HEK293 (cell line): Measurements from ENCODE around the gene CAMK2G.

Experiments used
- BCL11B ChIP-seq: fragments of 450-650 bp; formaldehyde crosslinking; IDR thresholded peaks from 2 replicates; pipeline ENCODE4 v1.5.1; 2016; ENCODE audit warnings: low read depth, missing biosample characterization, missing genetic modification characterization
- EGR2 ChIP-seq: fragments of 450-650 bp; formaldehyde crosslinking; IDR thresholded peaks from 2 replicates; pipeline ENCODE4 v1.5.1; 2016; ENCODE audit warnings: low read depth, missing biosample characterization, missing genetic modification characterization
- GLIS1 ChIP-seq: fragments of 450-650 bp; formaldehyde crosslinking; IDR thresholded peaks from 2 replicates; pipeline ENCODE4 v1.5.1; 2016; ENCODE audit warnings: missing biosample characterization, missing genetic modification characterization
- KLF9 ChIP-seq: fragments of 450-650 bp; formaldehyde crosslinking; IDR thresholded peaks from 2 replicates; pipeline ENCODE4 v1.5.1; 2016; ENCODE audit warnings: missing biosample characterization, missing genetic modification characterization, low read depth
- MEIS1 ChIP-seq: sonication (generic); formaldehyde crosslinking; IDR thresholded peaks from 2 replicates; pipeline ENCODE4 v1.8.1; 2022; ENCODE audit warnings: missing genetic modification reagents, mild to moderate bottlenecking, borderline replicate concordance
- MZF1 ChIP-seq: fragments of 450-650 bp; formaldehyde crosslinking; IDR thresholded peaks from 2 replicates; pipeline ENCODE4 v1.5.1; 2017; ENCODE audit warnings: missing biosample characterization, missing genetic modification characterization, borderline replicate concordance
- REPIN1 ChIP-seq: fragments of 450-650 bp; formaldehyde crosslinking; IDR thresholded peaks from 2 replicates; pipeline ENCODE4 v1.5.1; 2017; ENCODE audit warnings: missing biosample characterization, missing genetic modification characterization, low read depth
- SP2 ChIP-seq: fragments of 450-650 bp; formaldehyde crosslinking; IDR thresholded peaks from 2 replicates; pipeline ENCODE4 v1.5.1; 2016; ENCODE audit warnings: missing biosample characterization, missing genetic modification characterization
- SP3 ChIP-seq: fragments of 450-650 bp; formaldehyde crosslinking; IDR thresholded peaks from 2 replicates; pipeline ENCODE4 v1.5.1; 2016; ENCODE audit warnings: missing biosample characterization, missing genetic modification characterization
- TCF7L2 ChIP-seq: IDR thresholded peaks from 2 replicates; pipeline ENCODE4 v1.6.1; 2011; ENCODE audit warnings: low read depth, mild to moderate bottlenecking, inconsistent platforms, low read length, moderate library complexity, borderline replicate concordance
- TRIM28 ChIP-seq: IDR thresholded peaks from 2 replicates; pipeline ENCODE4 v1.6.1; 2011; ENCODE audit warnings: low read length, control low read depth, borderline replicate concordance
- ZBTB8A ChIP-seq: fragments of 450-650 bp; formaldehyde crosslinking; IDR thresholded peaks from 2 replicates; pipeline ENCODE4 v1.5.1; 2016; ENCODE audit warnings: missing biosample characterization, missing genetic modification characterization
- ZIC2 ChIP-seq: fragments of 450-650 bp; formaldehyde crosslinking; IDR thresholded peaks from 2 replicates; pipeline ENCODE4 v1.5.1; 2016; ENCODE audit warnings: missing biosample characterization, missing genetic modification characterization
- ZNF112 ChIP-seq: fragments of 450-650 bp; formaldehyde crosslinking; IDR thresholded peaks from 2 replicates; pipeline ENCODE4 v1.5.0; 2017; ENCODE audit warnings: missing biosample characterization, missing genetic modification characterization
- ZNF211 ChIP-seq: fragments of 450-650 bp; formaldehyde crosslinking; IDR thresholded peaks from 2 replicates; pipeline ENCODE4 v1.5.1; 2016; ENCODE audit warnings: low read depth, missing biosample characterization, missing genetic modification characterization
- ZNF324 ChIP-seq: fragments of 450-650 bp; formaldehyde crosslinking; IDR thresholded peaks from 2 replicates; pipeline ENCODE4 v1.5.1; 2016; ENCODE audit warnings: missing biosample characterization, missing genetic modification characterization
- ZNF335 ChIP-seq: fragments of 450-650 bp; formaldehyde crosslinking; conservative IDR thresholded peaks from 2 replicates; pipeline ENCODE4 v1.5.1; 2016; ENCODE audit warnings: missing biosample characterization, missing genetic modification characterization
- ZNF558 ChIP-seq: fragments of 450-650 bp; formaldehyde crosslinking; IDR thresholded peaks from 2 replicates; pipeline ENCODE4 v1.5.1; 2016; ENCODE audit warnings: missing biosample characterization, missing genetic modification characterization
- ZNF560 ChIP-seq: fragments of 450-650 bp; formaldehyde crosslinking; IDR thresholded peaks from 2 replicates; pipeline ENCODE4 v1.5.1; 2017; ENCODE audit warnings: missing biosample characterization, missing genetic modification characterization, borderline replicate concordance
- ZNF561 ChIP-seq: fragments of 450-650 bp; IDR thresholded peaks from 2 replicates; pipeline ENCODE4 v1.5.1; 2018; ENCODE audit warnings: missing biosample characterization, missing genetic modification characterization, borderline replicate concordance
- ZNF677 ChIP-seq: fragments of 450-650 bp; IDR thresholded peaks from 2 replicates; pipeline ENCODE4 v1.5.0; 2018; ENCODE audit warnings: missing biosample characterization, mild to moderate bottlenecking, missing genetic modification characterization, moderate library complexity
- ZNF791 ChIP-seq: fragments of 450-650 bp; formaldehyde crosslinking; IDR thresholded peaks from 2 replicates; pipeline ENCODE4 v1.5.1; 2016; ENCODE audit warnings: missing biosample characterization, missing genetic modification characterization
- TF ChIP-seq, protein P1 (sequence below): fragments of 450-650 bp; formaldehyde crosslinking; IDR thresholded peaks from 2 replicates; pipeline ENCODE4 v1.5.1; 2016; ENCODE audit warnings: missing biosample characterization, missing genetic modification characterization
- TF ChIP-seq, protein P2 (sequence below): fragments of 450-650 bp; formaldehyde crosslinking; IDR thresholded peaks from 2 replicates; pipeline ENCODE4 v1.5.1; 2016; ENCODE audit warnings: missing biosample characterization, missing genetic modification characterization, borderline replicate concordance
- TF ChIP-seq, protein P3 (sequence below): fragments of 450-650 bp; formaldehyde crosslinking; IDR thresholded peaks from 2 replicates; pipeline ENCODE4 v1.5.1; 2016; ENCODE audit warnings: missing biosample characterization, missing genetic modification characterization
- TF ChIP-seq, protein P4 (sequence below): fragments of 450-650 bp; formaldehyde crosslinking; IDR thresholded peaks from 2 replicates; pipeline ENCODE4 v1.5.1; 2017; ENCODE audit warnings: missing biosample characterization, missing genetic modification characterization
- TF ChIP-seq, protein P5 (sequence below): fragments of 450-650 bp; formaldehyde crosslinking; IDR thresholded peaks from 2 replicates; pipeline ENCODE4 v1.5.1; 2017; ENCODE audit warnings: missing biosample characterization, missing genetic modification characterization
- TF ChIP-seq, protein P6 (sequence below): fragments of 450-650 bp; formaldehyde crosslinking; IDR thresholded peaks from 2 replicates; pipeline ENCODE4 v1.5.1; 2017; ENCODE audit warnings: missing biosample characterization, mild to moderate bottlenecking, missing genetic modification characterization, moderate library complexity

The CAMK2G gene

DNA sequence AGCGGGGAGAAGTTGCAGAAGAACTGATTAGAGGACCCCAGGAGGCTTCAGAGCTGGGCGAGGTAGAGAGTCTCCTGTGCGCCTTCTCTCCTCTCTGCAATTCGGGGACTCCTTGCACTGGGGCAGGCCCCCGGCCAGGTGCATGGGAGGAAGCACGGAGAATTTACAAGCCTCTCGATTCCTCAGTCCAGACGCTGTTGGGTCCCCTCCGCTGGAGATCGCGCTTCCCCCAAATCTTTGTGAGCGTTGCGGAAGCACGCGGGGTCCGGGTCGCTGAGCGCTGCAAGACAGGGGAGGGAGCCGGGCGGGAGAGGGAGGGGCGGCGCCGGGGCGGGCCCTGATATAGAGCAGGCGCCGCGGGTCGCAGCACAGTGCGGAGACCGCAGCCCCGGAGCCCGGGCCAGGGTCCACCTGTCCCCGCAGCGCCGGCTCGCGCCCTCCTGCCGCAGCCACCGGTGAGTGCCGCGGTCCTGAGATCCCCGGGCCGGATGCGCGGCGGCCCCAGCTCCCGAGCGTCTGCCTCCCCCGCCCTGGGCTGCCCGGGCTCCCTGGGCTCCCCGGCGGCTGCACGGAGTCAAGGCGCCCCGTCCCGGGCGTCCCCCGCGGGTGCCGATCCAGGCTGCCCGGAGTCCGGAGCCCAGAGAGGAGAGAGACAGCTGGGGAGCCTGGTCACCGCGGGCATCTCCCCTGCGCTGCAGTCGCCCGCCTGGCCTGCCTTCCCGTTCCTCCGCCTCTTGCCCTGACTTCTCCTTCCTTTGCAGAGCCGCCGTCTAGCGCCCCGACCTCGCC is 36.6 kb upstream of the CAMK2G start, which contains the start of gene PLAU (continued):
- TF ChIP-seq KLF9 (tag by site-specific recombination) = peak; percentile 38; the same call in 1 of the 2 replicates
- TF ChIP-seq, protein P1, sequence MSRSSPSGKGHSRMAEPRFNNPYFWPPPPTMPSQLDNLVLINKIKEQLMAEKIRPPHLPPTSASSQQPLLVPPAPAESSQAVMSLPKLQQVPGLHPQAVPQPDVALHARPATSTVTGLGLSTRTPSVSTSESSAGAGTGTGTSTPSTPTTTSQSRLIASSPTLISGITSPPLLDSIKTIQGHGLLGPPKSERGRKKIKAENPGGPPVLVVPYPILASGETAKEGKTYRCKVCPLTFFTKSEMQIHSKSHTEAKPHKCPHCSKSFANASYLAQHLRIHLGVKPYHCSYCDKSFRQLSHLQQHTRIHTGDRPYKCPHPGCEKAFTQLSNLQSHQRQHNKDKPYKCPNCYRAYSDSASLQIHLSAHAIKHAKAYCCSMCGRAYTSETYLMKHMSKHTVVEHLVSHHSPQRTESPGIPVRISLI (tag by site-specific recombination) = no peak
- TF ChIP-seq EGR2 = no peak
- 0 out of 2 replicates have a peak, but pooled peaks have one; percentile 33 for TF ChIP-seq ZNF677 (tag by site-specific recombination)
- TF ChIP-seq MEIS1 (CRISPR knock-in tag) = no peak
- no peak for TF ChIP-seq ZNF211
- TF ChIP-seq ZNF558 (tag by site-specific recombination) = no peak
- TF ChIP-seq, protein P2, sequence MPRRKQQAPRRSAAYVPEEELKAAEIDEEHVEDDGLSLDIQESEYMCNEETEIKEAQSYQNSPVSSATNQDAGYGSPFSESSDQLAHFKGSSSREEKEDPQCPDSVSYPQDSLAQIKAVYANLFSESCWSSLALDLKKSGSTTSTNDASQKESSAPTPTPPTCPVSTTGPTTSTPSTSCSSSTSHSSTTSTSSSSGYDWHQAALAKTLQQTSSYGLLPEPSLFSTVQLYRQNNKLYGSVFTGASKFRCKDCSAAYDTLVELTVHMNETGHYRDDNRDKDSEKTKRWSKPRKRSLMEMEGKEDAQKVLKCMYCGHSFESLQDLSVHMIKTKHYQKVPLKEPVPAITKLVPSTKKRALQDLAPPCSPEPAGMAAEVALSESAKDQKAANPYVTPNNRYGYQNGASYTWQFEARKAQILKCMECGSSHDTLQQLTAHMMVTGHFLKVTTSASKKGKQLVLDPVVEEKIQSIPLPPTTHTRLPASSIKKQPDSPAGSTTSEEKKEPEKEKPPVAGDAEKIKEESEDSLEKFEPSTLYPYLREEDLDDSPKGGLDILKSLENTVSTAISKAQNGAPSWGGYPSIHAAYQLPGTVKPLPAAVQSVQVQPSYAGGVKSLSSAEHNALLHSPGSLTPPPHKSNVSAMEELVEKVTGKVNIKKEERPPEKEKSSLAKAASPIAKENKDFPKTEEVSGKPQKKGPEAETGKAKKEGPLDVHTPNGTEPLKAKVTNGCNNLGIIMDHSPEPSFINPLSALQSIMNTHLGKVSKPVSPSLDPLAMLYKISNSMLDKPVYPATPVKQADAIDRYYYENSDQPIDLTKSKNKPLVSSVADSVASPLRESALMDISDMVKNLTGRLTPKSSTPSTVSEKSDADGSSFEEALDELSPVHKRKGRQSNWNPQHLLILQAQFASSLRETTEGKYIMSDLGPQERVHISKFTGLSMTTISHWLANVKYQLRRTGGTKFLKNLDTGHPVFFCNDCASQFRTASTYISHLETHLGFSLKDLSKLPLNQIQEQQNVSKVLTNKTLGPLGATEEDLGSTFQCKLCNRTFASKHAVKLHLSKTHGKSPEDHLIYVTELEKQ (tag by site-specific recombination) = no peak
- no peak for TF ChIP-seq TCF7L2
- TF ChIP-seq, protein P3, sequence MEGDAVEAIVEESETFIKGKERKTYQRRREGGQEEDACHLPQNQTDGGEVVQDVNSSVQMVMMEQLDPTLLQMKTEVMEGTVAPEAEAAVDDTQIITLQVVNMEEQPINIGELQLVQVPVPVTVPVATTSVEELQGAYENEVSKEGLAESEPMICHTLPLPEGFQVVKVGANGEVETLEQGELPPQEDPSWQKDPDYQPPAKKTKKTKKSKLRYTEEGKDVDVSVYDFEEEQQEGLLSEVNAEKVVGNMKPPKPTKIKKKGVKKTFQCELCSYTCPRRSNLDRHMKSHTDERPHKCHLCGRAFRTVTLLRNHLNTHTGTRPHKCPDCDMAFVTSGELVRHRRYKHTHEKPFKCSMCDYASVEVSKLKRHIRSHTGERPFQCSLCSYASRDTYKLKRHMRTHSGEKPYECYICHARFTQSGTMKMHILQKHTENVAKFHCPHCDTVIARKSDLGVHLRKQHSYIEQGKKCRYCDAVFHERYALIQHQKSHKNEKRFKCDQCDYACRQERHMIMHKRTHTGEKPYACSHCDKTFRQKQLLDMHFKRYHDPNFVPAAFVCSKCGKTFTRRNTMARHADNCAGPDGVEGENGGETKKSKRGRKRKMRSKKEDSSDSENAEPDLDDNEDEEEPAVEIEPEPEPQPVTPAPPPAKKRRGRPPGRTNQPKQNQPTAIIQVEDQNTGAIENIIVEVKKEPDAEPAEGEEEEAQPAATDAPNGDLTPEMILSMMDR (tag by site-specific recombination) = peak; percentile 50
- peak; percentile 88 for TF ChIP-seq ZBTB8A (tag by site-specific recombination)
- TF ChIP-seq SP3 (tag by site-specific recombination) = peak; percentile 60
- TF ChIP-seq, protein P4, sequence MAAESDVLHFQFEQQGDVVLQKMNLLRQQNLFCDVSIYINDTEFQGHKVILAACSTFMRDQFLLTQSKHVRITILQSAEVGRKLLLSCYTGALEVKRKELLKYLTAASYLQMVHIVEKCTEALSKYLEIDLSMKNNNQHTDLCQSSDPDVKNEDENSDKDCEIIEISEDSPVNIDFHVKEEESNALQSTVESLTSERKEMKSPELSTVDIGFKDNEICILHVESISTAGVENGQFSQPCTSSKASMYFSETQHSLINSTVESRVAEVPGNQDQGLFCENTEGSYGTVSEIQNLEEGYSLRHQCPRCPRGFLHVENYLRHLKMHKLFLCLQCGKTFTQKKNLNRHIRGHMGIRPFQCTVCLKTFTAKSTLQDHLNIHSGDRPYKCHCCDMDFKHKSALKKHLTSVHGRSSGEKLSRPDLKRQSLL (tag by site-specific recombination) = no peak
- no peak for TF ChIP-seq TRIM28
- TF ChIP-seq ZNF335 = peak; percentile 88
- TF ChIP-seq ZNF561 = peak; percentile 53; the same call in 1 of the 2 replicates
- TF ChIP-seq ZNF324 = no peak
- no peak for TF ChIP-seq ZNF112 (tag by site-specific recombination)
- TF ChIP-seq SP2 (tag by site-specific recombination) = peak; percentile 43
- TF ChIP-seq BCL11B = no peak
- no peak for TF ChIP-seq REPIN1 (tag by site-specific recombination)
- TF ChIP-seq GLIS1 (tag by site-specific recombination) = peak; percentile 23
- no peak for TF ChIP-seq MZF1
- peak; percentile 67 for TF ChIP-seq ZIC2 (tag by site-specific recombination)
- TF ChIP-seq, protein P5, sequence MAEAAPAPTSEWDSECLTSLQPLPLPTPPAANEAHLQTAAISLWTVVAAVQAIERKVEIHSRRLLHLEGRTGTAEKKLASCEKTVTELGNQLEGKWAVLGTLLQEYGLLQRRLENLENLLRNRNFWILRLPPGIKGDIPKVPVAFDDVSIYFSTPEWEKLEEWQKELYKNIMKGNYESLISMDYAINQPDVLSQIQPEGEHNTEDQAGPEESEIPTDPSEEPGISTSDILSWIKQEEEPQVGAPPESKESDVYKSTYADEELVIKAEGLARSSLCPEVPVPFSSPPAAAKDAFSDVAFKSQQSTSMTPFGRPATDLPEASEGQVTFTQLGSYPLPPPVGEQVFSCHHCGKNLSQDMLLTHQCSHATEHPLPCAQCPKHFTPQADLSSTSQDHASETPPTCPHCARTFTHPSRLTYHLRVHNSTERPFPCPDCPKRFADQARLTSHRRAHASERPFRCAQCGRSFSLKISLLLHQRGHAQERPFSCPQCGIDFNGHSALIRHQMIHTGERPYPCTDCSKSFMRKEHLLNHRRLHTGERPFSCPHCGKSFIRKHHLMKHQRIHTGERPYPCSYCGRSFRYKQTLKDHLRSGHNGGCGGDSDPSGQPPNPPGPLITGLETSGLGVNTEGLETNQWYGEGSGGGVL = peak; percentile 54; the same call in 1 of the 2 replicates
- no peak for TF ChIP-seq ZNF791 (tag by site-specific recombination)
- TF ChIP-seq, protein P6, sequence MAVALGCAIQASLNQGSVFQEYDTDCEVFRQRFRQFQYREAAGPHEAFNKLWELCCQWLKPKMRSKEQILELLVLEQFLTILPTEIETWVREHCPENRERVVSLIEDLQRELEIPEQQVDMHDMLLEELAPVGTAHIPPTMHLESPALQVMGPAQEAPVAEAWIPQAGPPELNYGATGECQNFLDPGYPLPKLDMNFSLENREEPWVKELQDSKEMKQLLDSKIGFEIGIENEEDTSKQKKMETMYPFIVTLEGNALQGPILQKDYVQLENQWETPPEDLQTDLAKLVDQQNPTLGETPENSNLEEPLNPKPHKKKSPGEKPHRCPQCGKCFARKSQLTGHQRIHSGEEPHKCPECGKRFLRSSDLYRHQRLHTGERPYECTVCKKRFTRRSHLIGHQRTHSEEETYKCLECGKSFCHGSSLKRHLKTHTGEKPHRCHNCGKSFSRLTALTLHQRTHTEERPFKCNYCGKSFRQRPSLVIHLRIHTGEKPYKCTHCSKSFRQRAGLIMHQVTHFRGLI (tag by site-specific recombination) = no peak
- TF ChIP-seq ZNF560 (tag by site-specific recombination) = no peak
